AML-193 (cell line): Measurements from ENCODE around the gene C2orf76.
"Not testable (repeated sequence)": the region's sequence is repeated elsewhere in the genome, so short reads cannot be mapped to it uniquely, and the experiment has no call there.

ENCODE experiments used
- DNase-seq, 2 experiments: peaks; one replicate each; lab custom pipeline; 2025; lab: John Stamatoyannopoulos, UW

Gene C2orf76

GRCh38 chr2:119366649-119367471, at the start of gene C2orf76, which contains the start of gene DBI:
Gene C2orf76 (minus strand): TSS chr2:119366834. CDS start chr2:119339959, 26,875 bp downstream.
Gene DBI (plus strand): TSS chr2:119366977. CDS start chr2:119367052, 75 bp downstream.
- DNase-seq, result peak; percentile 90 to 91

GRCh38 chr2:119415630-119416029, 49.0 kb upstream of the C2orf76 start:
- DNase-seq, result no peak

- DNase-seq, result no peak
Observed at GRCh38 chr2:119414894-119415293, 48.3 kb upstream of the C2orf76 start.

- DNase-seq, result no peak
Observed at GRCh38 chr2:119409506-119409905, 42.9 kb upstream of the C2orf76 start.

- no peak for DNase-seq
Observed at GRCh38 chr2:119408221-119408619, 41.6 kb upstream of the C2orf76 start.

GRCh38 chr2:119407430-119408220, 41.0 kb upstream of the C2orf76 start:
- DNase-seq, result peak; percentile 33 to 34

GRCh38 chr2:119405151-119405550, 38.5 kb upstream of the C2orf76 start:
- no peak for DNase-seq

- DNase-seq, result not testable (repeated sequence)
Observed at GRCh38 chr2:119403618-119404017, 37.0 kb upstream of the C2orf76 start.

GRCh38 chr2:119402645-119403560, 36.3 kb upstream of the C2orf76 start:
- DNase-seq, result peak; percentile 56 to 60

GRCh38 chr2:119402106-119402505, 35.5 kb upstream of the C2orf76 start:
- no peak for DNase-seq

- no peak for DNase-seq
Observed at GRCh38 chr2:119397196-119397595, 30.6 kb upstream of the C2orf76 start.

GRCh38 chr2:119393971-119394748, 27.5 kb upstream of the C2orf76 start:
- DNase-seq, result no peak

- DNase-seq, result no peak
Observed at GRCh38 chr2:119389615-119390306, 23.1 kb upstream of the C2orf76 start.

- DNase-seq, result peak; percentile 87
Observed at GRCh38 chr2:119387381-119388129, 20.9 kb upstream of the C2orf76 start.

- DNase-seq, result peak; percentile 25 to 26
Observed at GRCh38 chr2:119385466-119385865, 18.8 kb upstream of the C2orf76 start.

GRCh38 chr2:119384971-119385370, 18.3 kb upstream of the C2orf76 start:
- no peak for DNase-seq

GRCh38 chr2:119383410-119384140, 16.9 kb upstream of the C2orf76 start:
- no peak for DNase-seq

- no peak for DNase-seq
Observed at GRCh38 chr2:119378566-119378965, 11.9 kb upstream of the C2orf76 start.

- DNase-seq, result no peak
Observed at GRCh38 chr2:119377993-119378345, 11.3 kb upstream of the C2orf76 start.
